Measurements from ENCODE around the gene GPC5.

- TF ChIP-seq MYC (IDR thresholded peaks at IDR 0.05; ENCODE audit: low read depth, low read length): no peak
- TF ChIP-seq JUN (IDR thresholded peaks at IDR 0.05; ENCODE audit: borderline replicate concordance, insufficient read depth, insufficient read length, low read depth): no peak
- TF ChIP-seq, protein P1, sequence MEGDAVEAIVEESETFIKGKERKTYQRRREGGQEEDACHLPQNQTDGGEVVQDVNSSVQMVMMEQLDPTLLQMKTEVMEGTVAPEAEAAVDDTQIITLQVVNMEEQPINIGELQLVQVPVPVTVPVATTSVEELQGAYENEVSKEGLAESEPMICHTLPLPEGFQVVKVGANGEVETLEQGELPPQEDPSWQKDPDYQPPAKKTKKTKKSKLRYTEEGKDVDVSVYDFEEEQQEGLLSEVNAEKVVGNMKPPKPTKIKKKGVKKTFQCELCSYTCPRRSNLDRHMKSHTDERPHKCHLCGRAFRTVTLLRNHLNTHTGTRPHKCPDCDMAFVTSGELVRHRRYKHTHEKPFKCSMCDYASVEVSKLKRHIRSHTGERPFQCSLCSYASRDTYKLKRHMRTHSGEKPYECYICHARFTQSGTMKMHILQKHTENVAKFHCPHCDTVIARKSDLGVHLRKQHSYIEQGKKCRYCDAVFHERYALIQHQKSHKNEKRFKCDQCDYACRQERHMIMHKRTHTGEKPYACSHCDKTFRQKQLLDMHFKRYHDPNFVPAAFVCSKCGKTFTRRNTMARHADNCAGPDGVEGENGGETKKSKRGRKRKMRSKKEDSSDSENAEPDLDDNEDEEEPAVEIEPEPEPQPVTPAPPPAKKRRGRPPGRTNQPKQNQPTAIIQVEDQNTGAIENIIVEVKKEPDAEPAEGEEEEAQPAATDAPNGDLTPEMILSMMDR (IDR thresholded peaks at IDR 0.05; ENCODE audit: extremely low read depth in 1 of 2, insufficient read depth in 1 of 2, low read depth in 1 of 2, low read length in 2 of 2): no peak
- TF ChIP-seq POLR2A (IDR thresholded peaks at IDR 0.05; ENCODE audit: low read depth, low read length): no peak
These were observed 1175.1 kb downstream of the GPC5 start for GRCh38 chr13:92573467-92574057.

All from endothelial cell of umbilical vein (primary cell).